Right atrium auricular region (tissue), 2 donors: ENCODE results near the gene FHIT. TPM values are rescaled to one million over a fixed set of nuclear protein-coding genes. Genes with fewer than 3 reads are reported as not detected.

Experiments used
- DNase-seq: peaks from one replicate; pipeline ENCODE4 v3.0.0-alpha.2; 2019; ENCODE audit warnings: low spot score
- H3K27ac ChIP-seq, 2 donors: fragments of 200-600 bp; sonication (generic); 1 replicate in 1 of 2; 2 replicates in 1 of 2; pipeline ENCODE4 v1.5.1; 2016 to 2019
- H3K27me3 ChIP-seq, 2 donors: fragments of 200-600 bp; sonication (generic); one replicate each; pipeline versions ENCODE4 v1.5.1 to v1.6.0; 2017 to 2019
- H3K36me3 ChIP-seq: fragments of 200-600 bp; sonication (generic); one replicate; pipeline ENCODE4 v1.5.1; 2016
- H3K4me1 ChIP-seq, 2 donors: fragments of 200-600 bp; sonication (generic); one replicate each; pipeline versions ENCODE4 v1.5.1 to v1.6.0; 2017 to 2019
- H3K4me3 ChIP-seq, 2 donors: fragments of 200-600 bp; sonication (generic); 1 replicate in 1 of 2; 2 replicates in 1 of 2; pipeline ENCODE4 v1.5.1; 2017 to 2019; ENCODE audit warnings: mild to moderate bottlenecking in 1 of 2, moderate library complexity in 1 of 2
- H3K9me3 ChIP-seq, 2 donors: fragments of 200-600 bp; sonication (generic); one replicate each; pipeline ENCODE4 v1.5.1; 2019
- CTCF ChIP-seq, 2 donors: fragments of 200-600 bp; sonication (generic); IDR thresholded peaks; one replicate each; pipeline ENCODE4 v1.5.1; 2019; ENCODE audit warnings: antibody characterized with exemption in 2 of 2
- total RNA-seq, 2 donors: library from RNA; depleted of rRNA; stranded (reverse); fragments of >200 nt; gene quantifications; one replicate each; pipeline ENCODE4 v1.1.0, GENCODE V29; 2016

Gene FHIT
- total RNA-seq, 2 donors from 2014 or later = 10.4 to 11.0 TPM

- TF ChIP-seq CTCF (IDR thresholded peaks at IDR 0.05) = no peak
- H3K4me3 ChIP-seq = no peak overlapping the region
Measured at GRCh38 chr3:59771768-59772181, 1479.5 kb downstream of the FHIT start.

GRCh38 chr3:59769127-59769750 lies 1482.0 kb downstream of the FHIT start:
- Histone ChIP-seq H3K27me3 (no peaks in the 10 kb centered on the region), H3K4me1 (no peaks in the 10 kb centered on the region), H3K36me3 (no peaks in the 10 kb centered on the region), H3K4me3 (no peak overlapping the region), H3K27ac (no peak overlapping the region), H3K9me3 (no peaks in the 10 kb centered on the region)
- no peak for TF ChIP-seq CTCF (IDR thresholded peaks at IDR 0.05)
- no peak for DNase-seq

More at GRCh38 chr3:59771768-59772181, 1479.5 kb downstream of the FHIT start:
- DNase-seq = no peak
- Histone ChIP-seq H3K4me1 (no peaks in the 10 kb centered on the region), H3K36me3 (no peaks in the 10 kb centered on the region), H3K9me3 (no peaks in the 10 kb centered on the region), H3K27me3 (no peaks in the 10 kb centered on the region), H3K27ac (no peak overlapping the region)

GRCh38 chr3:59766200-59766872 lies 1484.9 kb downstream of the FHIT start:
- Histone ChIP-seq H3K4me3 (no peak overlapping the region), H3K27ac (no peak overlapping the region), H3K27me3 (no peaks in the 10 kb centered on the region), H3K9me3 (no peaks in the 10 kb centered on the region), H3K4me1 (no peaks in the 10 kb centered on the region), H3K36me3 (no peaks in the 10 kb centered on the region)
- TF ChIP-seq CTCF (IDR thresholded peaks at IDR 0.05) = no peak
- DNase-seq = no peak

GRCh38 chr3:59764171-59764570 lies 1487.1 kb downstream of the FHIT start:
- TF ChIP-seq CTCF (IDR thresholded peaks at IDR 0.05) = no peak
- no peaks in the 10 kb centered on the region for H3K4me1 ChIP-seq

GRCh38 chr3:59762941-59763340 lies 1488.3 kb downstream of the FHIT start:
- H3K9me3 ChIP-seq = no peaks in the 10 kb centered on the region
- no peak for TF ChIP-seq CTCF (IDR thresholded peaks at IDR 0.05)
- no peaks in the 10 kb centered on the region for H3K27me3 ChIP-seq
- no peak overlapping the region for H3K4me3 ChIP-seq
- no peak for DNase-seq
- H3K27ac ChIP-seq = no peak overlapping the region
- H3K36me3 ChIP-seq = no peaks in the 10 kb centered on the region
- H3K4me1 ChIP-seq = no peaks in the 10 kb centered on the region

More at GRCh38 chr3:59764171-59764570, 1487.1 kb downstream of the FHIT start:
- Histone ChIP-seq H3K27ac (no peak overlapping the region), H3K27me3 (no peaks in the 10 kb centered on the region), H3K4me3 (no peak overlapping the region), H3K36me3 (no peaks in the 10 kb centered on the region), H3K9me3 (no peaks in the 10 kb centered on the region)
- DNase-seq = no peak
